ENCODE results near the gene TUT7. TPM values are rescaled to one million over a fixed set of nuclear protein-coding genes. Genes with fewer than 3 reads are reported as not detected.

Gene TUT7
- total RNA-seq, 1 donor: 63.0 TPM

DNA sequence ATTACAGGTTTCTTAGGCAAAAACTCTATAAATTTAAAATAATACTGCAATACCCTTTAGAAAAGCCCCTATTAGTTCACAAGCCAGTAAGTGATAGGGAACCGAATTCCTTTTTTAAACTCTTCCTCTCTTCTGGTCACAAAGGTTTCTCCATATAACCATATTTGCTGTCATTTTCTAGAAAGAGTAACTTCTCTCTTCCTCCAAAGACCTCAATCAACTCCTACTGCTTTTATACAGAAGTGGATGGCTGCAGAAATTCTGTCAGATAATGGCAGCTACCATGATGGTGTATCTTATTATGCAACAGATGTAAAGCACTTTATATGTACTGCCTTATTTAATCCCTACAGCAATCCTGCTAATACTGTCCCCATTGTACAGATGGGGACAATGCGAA, 6.2 kb downstream of the TUT7 start:
- no peak overlapping the region for H3K4me3 ChIP-seq (ENCODE audit: low read depth, low read length)
- no peak for TF ChIP-seq CTCF (IDR thresholded peaks at IDR 0.05; ENCODE audit: insufficient read depth, low read depth, low read length)
- no peak for DNase-seq (ENCODE audit: low read depth)

DNA sequence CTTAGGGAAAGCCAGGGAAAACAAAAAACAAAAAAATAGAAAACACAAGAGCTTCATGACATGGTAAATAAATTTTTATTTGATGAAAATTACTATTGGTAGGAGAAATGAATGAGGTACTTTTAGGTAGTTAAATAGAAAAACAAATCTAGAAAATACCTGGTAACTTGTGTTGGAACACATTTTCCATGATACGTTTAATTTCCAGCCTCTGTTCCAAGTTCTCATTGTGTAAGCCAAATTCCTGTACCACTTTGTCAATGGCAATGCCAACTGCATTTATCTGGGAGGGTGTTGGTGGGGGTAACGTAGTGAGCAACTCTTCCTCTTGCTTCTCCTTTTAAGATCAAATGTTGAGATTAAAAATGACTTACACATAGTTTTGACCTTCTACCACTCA, 9.4 kb downstream of the TUT7 start:
- H3K4me3 ChIP-seq (ENCODE audit: low read depth, low read length): no peak overlapping the region
- no peak for DNase-seq (ENCODE audit: low read depth)
- TF ChIP-seq CTCF (IDR thresholded peaks at IDR 0.05; ENCODE audit: insufficient read depth, low read depth, low read length): no peak

- no peak for TF ChIP-seq CTCF (IDR thresholded peaks at IDR 0.05; ENCODE audit: insufficient read depth, low read depth, low read length)
- DNase-seq (ENCODE audit: low read depth): no peak
- no peak overlapping the region for H3K4me3 ChIP-seq (ENCODE audit: low read depth, low read length)
Measured at GRCh38 chr9:86342269-86342668, 11.9 kb downstream of the TUT7 start.

GRCh38 chr9:86341007-86341491, 13.2 kb downstream of the TUT7 start:
- TF ChIP-seq CTCF (IDR thresholded peaks at IDR 0.05; ENCODE audit: insufficient read depth, low read depth, low read length): no peak
- peak; percentile 52 for DNase-seq (ENCODE audit: low read depth)

DNA sequence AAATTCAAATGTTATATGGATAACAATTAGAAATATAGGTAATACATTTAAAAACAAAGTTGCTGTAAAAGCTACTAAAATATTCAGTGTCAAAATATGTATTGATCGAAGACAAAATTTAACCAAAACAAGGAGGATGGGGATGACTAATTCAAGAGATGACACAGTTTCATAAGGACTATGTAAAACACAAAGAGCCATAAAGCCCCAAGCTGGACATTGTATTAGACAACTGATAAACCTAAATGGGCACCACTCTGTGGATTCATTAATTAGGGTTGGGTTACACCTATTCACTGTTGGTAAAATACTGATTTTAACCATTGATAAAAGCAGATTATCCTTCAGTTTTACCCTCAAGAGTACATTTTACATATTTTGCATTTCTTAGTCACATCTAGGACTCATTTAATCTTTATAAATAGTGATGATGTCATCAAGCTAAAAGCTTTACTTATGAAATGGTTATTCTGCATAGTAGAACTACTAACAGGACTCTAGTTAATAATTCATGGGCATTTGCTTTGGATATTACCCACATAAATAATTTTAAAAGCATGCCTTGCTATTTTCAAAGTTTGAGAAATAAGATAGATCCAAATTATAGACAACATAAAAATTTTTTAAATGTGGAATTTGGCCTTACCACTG, 13.7 kb downstream of the TUT7 start:
- H3K4me3 ChIP-seq (ENCODE audit: low read depth, low read length): no peak overlapping the region
- DNase-seq (ENCODE audit: low read depth): no peak
- no peak for TF ChIP-seq CTCF (IDR thresholded peaks at IDR 0.05; ENCODE audit: insufficient read depth, low read depth, low read length)

More at GRCh38 chr9:86341007-86341491, 13.2 kb downstream of the TUT7 start:
- H3K4me3 ChIP-seq (ENCODE audit: low read depth, low read length): no peak overlapping the region

DNA sequence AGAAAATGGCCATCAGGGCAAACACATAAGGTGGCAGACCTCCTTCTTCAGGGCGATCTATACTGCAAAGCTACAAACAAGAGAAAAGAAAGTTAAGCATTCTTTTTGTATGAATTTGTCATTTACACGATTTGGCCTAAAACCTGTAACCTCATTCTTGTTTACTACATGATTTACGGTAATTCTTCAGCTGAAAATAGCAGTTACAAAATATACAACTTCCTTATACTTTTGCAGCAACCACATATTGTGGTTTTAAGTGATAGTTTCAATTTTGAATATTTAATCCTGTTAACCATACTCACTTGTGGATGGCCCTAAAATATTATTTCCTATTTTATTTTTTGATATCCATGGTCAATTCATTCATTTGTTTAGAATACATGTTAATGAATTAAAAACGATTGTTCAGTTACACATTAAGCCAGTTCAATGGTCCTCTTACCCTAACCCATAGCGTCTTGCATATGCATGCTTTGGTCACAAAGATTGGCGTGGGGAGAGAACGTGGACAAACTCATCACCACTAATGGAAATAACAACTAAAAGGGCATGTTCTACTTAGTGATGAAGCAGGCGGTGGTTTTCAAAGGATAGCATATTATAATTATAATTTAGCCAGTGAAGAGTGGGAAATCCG, 16.6 kb downstream of the TUT7 start:
- DNase-seq (ENCODE audit: low read depth): no peak
- H3K4me3 ChIP-seq (ENCODE audit: low read depth, low read length): no peak overlapping the region
- no peak for TF ChIP-seq CTCF (IDR thresholded peaks at IDR 0.05; ENCODE audit: insufficient read depth, low read depth, low read length)
